RPMI8226 (cell line): ENCODE measurements around the gene ERGIC2.
"Not testable (repeated sequence)": the region's sequence is repeated elsewhere in the genome, so short reads cannot be mapped to it uniquely, and the experiment has no call there.

Experiments
- DNase-seq: peaks from one replicate; pipeline ENCODE4 v3.0.0-alpha.2; 2015

ERGIC2 gene

GRCh38 chr12:29290475-29290874 is 90.5 kb downstream of the ERGIC2 start:
- not testable (repeated sequence) for DNase-seq

- no peak for DNase-seq
Measured at GRCh38 chr12:29288031-29288430, 92.9 kb downstream of the ERGIC2 start.

GRCh38 chr12:29287622-29288021 is 93.3 kb downstream of the ERGIC2 start:
- no peak for DNase-seq
